GM12878 (cell line): ENCODE data around the gene HLA-DPB1. TPM values are rescaled to one million over a fixed set of nuclear protein-coding genes. Genes with fewer than 3 reads are reported as not detected.

Experiments used
- BMI1 ChIP-seq: fragments of 450-650 bp; IDR thresholded peaks from 2 replicates; pipeline ENCODE4 v1.6.1; 2016; ENCODE audit warnings: mild to moderate bottlenecking, moderate library complexity, borderline replicate concordance
- CBX5 ChIP-seq: sonication (generic); IDR thresholded peaks from 2 replicates; pipeline ENCODE4 v1.6.1; 2016; ENCODE audit warnings: low read depth, moderate library complexity, mild to moderate bottlenecking, inconsistent platforms
- CTCF ChIP-seq, 3 experiments: IDR thresholded peaks in 2 of 3; conservative IDR thresholded peaks in 1 of 3; 2 replicates each; pipeline ENCODE4 v1.5.1; 2011; ENCODE audit warnings: low read depth in 3 of 3, low read length in 3 of 3, mild to moderate bottlenecking in 3 of 3, control low read depth in 2 of 3, moderate library complexity in 2 of 3, inconsistent platforms in 1 of 3, mixed read lengths in 1 of 3; ENCODE audit not compliant: control insufficient read depth in 2 of 3, insufficient read depth in 1 of 3; ENCODE audit errors: extremely low read depth in 1 of 3
- DPF2 ChIP-seq: fragments of 450-650 bp; IDR thresholded peaks from 2 replicates; pipeline ENCODE4 v1.6.1; 2017; ENCODE audit warnings: mild to moderate bottlenecking
- FOXM1 ChIP-seq: IDR thresholded peaks from 2 replicates; pipeline ENCODE4 v1.6.1; 2012; ENCODE audit warnings: low read depth, mild to moderate bottlenecking, inconsistent platforms, low read length, moderate library complexity
- HDAC2 ChIP-seq: fragments of 200-600 bp; sonication (generic); IDR thresholded peaks from 2 replicates; pipeline ENCODE4 v1.6.1; 2017
- HSF1 ChIP-seq: fragments of 150-350 bp; IDR thresholded peaks from 2 replicates; pipeline ENCODE4 v1.6.1; 2014; ENCODE audit warnings: mild to moderate bottlenecking, low read depth, low read length
- IKZF1 ChIP-seq: fragments of 450-650 bp; conservative IDR thresholded peaks from 2 replicates; pipeline ENCODE4 v1.6.1; 2017; ENCODE audit warnings: antibody characterized with exemption, mild to moderate bottlenecking
- MLLT1 ChIP-seq: fragments of 450-650 bp; IDR thresholded peaks from 2 replicates; pipeline ENCODE4 v1.6.1; 2016; ENCODE audit warnings: mild to moderate bottlenecking
- POLR2AphosphoS5 ChIP-seq: IDR thresholded peaks from 2 replicates; pipeline ENCODE4 v1.6.1; 2011; ENCODE audit warnings: mild to moderate bottlenecking, low read length, inconsistent platforms
- PRDM15 ChIP-seq: fragments of 450-650 bp; formaldehyde crosslinking; IDR thresholded peaks from 2 replicates; pipeline ENCODE4 v1.4.0; 2020; ENCODE audit warnings: mild to moderate bottlenecking, moderate library complexity
- REST ChIP-seq: IDR thresholded peaks from 2 replicates; pipeline ENCODE4 v1.6.1; 2012; ENCODE audit warnings: mild to moderate bottlenecking, low read depth, low read length
- SKIL ChIP-seq: fragments of 450-650 bp; IDR thresholded peaks from 2 replicates; pipeline ENCODE4 v1.6.1; 2017; ENCODE audit warnings: mild to moderate bottlenecking, low read depth, inconsistent platforms; ENCODE audit not compliant: poor library complexity, severe bottlenecking
- SMARCA5 ChIP-seq: fragments of 450-650 bp; IDR thresholded peaks from 2 replicates; pipeline ENCODE4 v1.6.1; 2017; ENCODE audit warnings: mild to moderate bottlenecking
- SPI1 ChIP-seq: IDR thresholded peaks from 2 replicates; pipeline ENCODE4 v1.6.1; 2011; ENCODE audit warnings: low read depth, mild to moderate bottlenecking, low read length, moderate library complexity, borderline replicate concordance; ENCODE audit not compliant: insufficient read depth
- TCF7 ChIP-seq: IDR thresholded peaks from 2 replicates; pipeline ENCODE4 v1.6.1; 2014; ENCODE audit warnings: antibody characterized with exemption, borderline replicate concordance
- polyA plus RNA-seq, 11 experiments: library from polyadenylated mRNA; depleted of rRNA in 4 of 11; unstranded in 6 of 11; stranded (reverse) in 5 of 11; fragments of >200 nt; fragmentation: Nextera tagmentation in 4 of 11; fragmentation: Illumina TruSeq in 1 of 11; extraction: Ambion mirVana in 4 of 11; extraction: Trizol in 1 of 11; gene quantifications; 1 replicate in 1 of 11; 2 replicates in 10 of 11; pipeline versions ENCODE4 v1.2.1 to v1.2.3, GENCODE V29; 2011 to 2016; ENCODE audit warnings: inconsistent platforms in 2 of 11, missing spikeins in 2 of 11, low read depth in 1 of 11
- total RNA-seq, 4 experiments: library from RNA; depleted of rRNA in 3 of 4; stranded (reverse); fragments of >200 nt in 3 of 4; fragmentation: Illumina TruSeq in 1 of 4; extraction: Trizol in 1 of 4; gene quantifications; 2 replicates each; pipeline versions ENCODE4 v1.2.1 to v1.2.3, GENCODE V29; 2013 to 2021

HLA-DPB1 gene
- total and polyA plus RNA-seq, 10 of the 15 experiments (the other 5 are each of a cell fraction or from before 2014, with no cell fraction given), result 101 to 675 (median 352) TPM

- TF ChIP-seq SKIL (no peak), SPI1 (peak; percentile 96), IKZF1 (peak; percentile 73), FOXM1 (no peak), SMARCA5 (no peak), MLLT1 (peak; percentile 52; the same call in 1 of the 2 replicates), REST (no peak), HSF1 (no peak), HDAC2 (no peak), CTCF (IDR thresholded peaks at IDR 0.05 in 2 of 3, conservative IDR thresholded peaks at IDR 0.05 in 1 of 3; ENCODE audit: control insufficient read depth in 2 of 3, extremely low read depth in 1 of 3, insufficient read depth in 1 of 3, low read depth in 3 of 3, low read length in 3 of 3) (no peak), TCF7 (no peak), PRDM15 (no peak), CBX5 (no peak), DPF2 (peak; percentile 54; the same call in 1 of the 2 replicates), POLR2AphosphoS5 (no peak), BMI1 (no peak)
Observed at GRCh38 chr6:33114406-33114805, 38.6 kb downstream of the HLA-DPB1 start (continued).
